HCT116 (cell line): ENCODE measurements around the gene RALGPS1. TPM values are rescaled to one million over a fixed set of nuclear protein-coding genes. Genes with fewer than 3 reads are reported as not detected.

Experiments used
- ATAC-seq: fragments of 200-7000 bp; cut with Tn5 transposase; 2 replicates; pipeline ENCODE4 v1.9.1; 2020; ENCODE audit warnings: mild to moderate bottlenecking, moderate library complexity
- BruUV-seq: library from RNA; stranded (reverse); fragments of 400-500 nt; replicated peaks from 2 replicates; lab custom pipeline; 2021; lab: Mats Ljungman, UMichigan
- CTCF ChIA-PET: fragments of 300-600 bp; sonication (Branson Sonifier 250); formaldehyde crosslinking; loops from one replicate; lab custom pipeline; 2021; ENCODE audit warnings: antibody characterized with exemption; lab: Charles Lee
- POLR2A ChIA-PET: fragments of 300-600, 350-600 bp; sonication (Branson Sonifier 250); formaldehyde crosslinking; loops from one replicate; lab custom pipeline; 2021; ENCODE audit warnings: antibody characterized with exemption; lab: Charles Lee
- RAD21 ChIA-PET, 2 experiments: fragments of 300-600 bp; sonication (Branson Sonifier 250); formaldehyde crosslinking; loops; one replicate each; lab custom pipeline; 2023; ENCODE audit warnings: low total read pairs in 2 of 2; ENCODE audit not compliant: uncharacterized antibody in 2 of 2, unreplicated experiment in 2 of 2, low non-redundant PET in 1 of 2; lab: Charles Lee
- DNase-seq: peaks from one replicate; pipeline ENCODE4 v3.0.0-alpha.2; 2010; ENCODE audit warnings: low read depth, low spot score
- H2AFZ ChIP-seq: fragments of 200-600 bp; shearing (Covaris generic), sonication (generic); 2 replicates; pipeline ENCODE4 v1.6.1; 2017; ENCODE audit warnings: low read depth, mixed run types, mixed read lengths, antibody characterized with exemption, low read length; ENCODE audit not compliant: poor library complexity, severe bottlenecking
- H3K27ac ChIP-seq: 2 replicates; pipeline ENCODE4 v1.5.1; 2012; ENCODE audit warnings: low read depth, low read length
- H3K27me3 ChIP-seq: fragments of 200-600 bp; sonication (generic); 2 replicates; pipeline ENCODE4 v1.6.1; 2016; ENCODE audit warnings: mixed run types, low read length, mixed read lengths; ENCODE audit not compliant: insufficient read depth
- H3K36me3 ChIP-seq, 2 experiments: fragments of 200-500 bp in 1 of 2; fragments of 200-600 bp in 1 of 2; sonication (Bioruptor generic) in 1 of 2; sonication (generic) in 1 of 2; 2 replicates each; pipeline versions ENCODE4 v1.5.1 to v1.6.1; 2014 to 2016; ENCODE audit warnings: low read length in 2 of 2, inconsistent platforms in 1 of 2, mixed read lengths in 1 of 2, mixed run types in 1 of 2; ENCODE audit not compliant: insufficient read depth in 2 of 2, control insufficient read depth in 1 of 2
- H3K4me1 ChIP-seq, 2 experiments: fragments of 200-600 bp in 1 of 2; sonication (generic) in 1 of 2; 2 replicates each; pipeline versions ENCODE4 v1.5.1 to v1.6.1; 2012 to 2017; ENCODE audit warnings: low read length in 2 of 2, inconsistent platforms in 1 of 2, mild to moderate bottlenecking in 1 of 2, mixed read lengths in 1 of 2, mixed run types in 1 of 2, moderate library complexity in 1 of 2; ENCODE audit not compliant: insufficient read depth in 2 of 2, control insufficient read depth in 1 of 2
- H3K4me2 ChIP-seq: fragments of 200-600 bp; sonication (generic); 2 replicates; pipeline ENCODE4 v1.6.1; 2017; ENCODE audit warnings: mixed run types, low read length, mixed read lengths
- H3K4me3 ChIP-seq, 2 experiments: fragments of 200-600 bp in 1 of 2; sonication (generic) in 1 of 2; replicated peaks in 1 of 2; 2 replicates each; pipeline ENCODE4 v1.5.1; 2011 to 2016; ENCODE audit warnings: low read length in 2 of 2, control low read depth in 1 of 2, low read depth in 1 of 2, mild to moderate bottlenecking in 1 of 2, mixed read lengths in 1 of 2, mixed run types in 1 of 2
- H3K79me2 ChIP-seq: fragments of 200-600 bp; sonication (generic); 2 replicates; pipeline ENCODE4 v1.6.1; 2017; ENCODE audit warnings: mild to moderate bottlenecking, mixed run types, low read length, moderate library complexity, mixed read lengths; ENCODE audit not compliant: insufficient read depth
- H3K9ac ChIP-seq: fragments of 200-600 bp; sonication (generic); 2 replicates; pipeline ENCODE4 v1.6.1; 2016; ENCODE audit warnings: low read length, mixed read lengths
- H3K9me2 ChIP-seq: fragments of 200-600 bp; sonication (generic), shearing (Covaris generic); 2 replicates; pipeline ENCODE4 v1.6.1; 2017; ENCODE audit warnings: mixed run types, mild to moderate bottlenecking, moderate library complexity; ENCODE audit not compliant: insufficient read depth
- H3K9me3 ChIP-seq, 2 experiments: fragments of 200-500 bp in 1 of 2; fragments of 200-600 bp in 1 of 2; sonication (Bioruptor generic) in 1 of 2; sonication (generic) in 1 of 2; 2 replicates each; pipeline ENCODE4 v1.6.1; 2014 to 2017; ENCODE audit warnings: low read length in 2 of 2, mixed read lengths in 2 of 2, inconsistent platforms in 1 of 2, low read depth in 1 of 2, mild to moderate bottlenecking in 1 of 2, mixed run types in 1 of 2, moderate library complexity in 1 of 2; ENCODE audit not compliant: control insufficient read depth in 1 of 2, insufficient read depth in 1 of 2
- H4K20me1 ChIP-seq: fragments of 200-600 bp; sonication (generic), shearing (Covaris generic); 2 replicates; pipeline ENCODE4 v1.6.1; 2017; ENCODE audit warnings: mixed run types, mild to moderate bottlenecking, moderate library complexity; ENCODE audit not compliant: insufficient read depth
- ATF3 ChIP-seq: IDR thresholded peaks from 2 replicates; pipeline ENCODE4 v1.6.1; 2012
- CBX3 ChIP-seq: IDR thresholded peaks from 2 replicates; pipeline ENCODE4 v1.6.1; 2012; ENCODE audit warnings: low read depth
- CTCF ChIP-seq, 3 experiments: fragments of 200-600 bp in 1 of 3; sonication (generic) in 1 of 3; IDR thresholded peaks in 2 of 3; conservative IDR thresholded peaks in 1 of 3; 2 replicates each; pipeline ENCODE4 v1.5.1; 2012 to 2017; ENCODE audit warnings: low read depth in 2 of 3, low read length in 2 of 3, antibody characterized with exemption in 1 of 3, borderline replicate concordance in 1 of 3, control low read depth in 1 of 3, mild to moderate bottlenecking in 1 of 3, mixed read lengths in 1 of 3, mixed run types in 1 of 3, moderate library complexity in 1 of 3; ENCODE audit not compliant: insufficient read depth in 1 of 3
- EGR1 ChIP-seq: IDR thresholded peaks from 2 replicates; pipeline ENCODE4 v1.6.1; 2012; ENCODE audit warnings: low read depth
- ELF1 ChIP-seq: IDR thresholded peaks from 2 replicates; pipeline ENCODE4 v1.6.1; 2012; ENCODE audit warnings: low read depth, borderline replicate concordance
- EZH2 ChIP-seq: fragments of 200-600 bp; sonication (generic); IDR thresholded peaks from 2 replicates; pipeline ENCODE4 v1.6.1; 2017; ENCODE audit warnings: antibody characterized with exemption, mixed run types
- EZH2phosphoT487 ChIP-seq: fragments of 200-600 bp; IDR thresholded peaks from 2 replicates; pipeline ENCODE4 v1.6.1; 2018; ENCODE audit warnings: antibody characterized with exemption, borderline replicate concordance
- JUND ChIP-seq: IDR thresholded peaks from 2 replicates; pipeline ENCODE4 v1.6.1; 2012
- MAX ChIP-seq: IDR thresholded peaks from 2 replicates; pipeline ENCODE4 v1.6.1; 2012
- POLR2A ChIP-seq: IDR thresholded peaks from 2 replicates; pipeline ENCODE4 v1.7.0; 2011; ENCODE audit warnings: borderline replicate concordance; ENCODE audit not compliant: insufficient read depth, insufficient read length; ENCODE audit errors: extremely low read depth
- POLR2AphosphoS5 ChIP-seq: IDR thresholded peaks from 2 replicates; pipeline ENCODE4 v1.6.1; 2011; ENCODE audit warnings: mild to moderate bottlenecking, low read depth, low read length, moderate library complexity
- SIN3A ChIP-seq: IDR thresholded peaks from 2 replicates; pipeline ENCODE4 v1.6.1; 2012; ENCODE audit warnings: low read depth
- SP1 ChIP-seq: IDR thresholded peaks from 2 replicates; pipeline ENCODE4 v1.6.1; 2012; ENCODE audit warnings: low read depth
- SRF ChIP-seq: IDR thresholded peaks from 2 replicates; pipeline ENCODE4 v1.6.1; 2012; ENCODE audit warnings: low read depth
- YY1 ChIP-seq: IDR thresholded peaks from 2 replicates; pipeline ENCODE4 v1.6.1; 2011; ENCODE audit warnings: low read length, low read depth, moderate library complexity, mild to moderate bottlenecking; ENCODE audit not compliant: insufficient replicate concordance; ENCODE audit errors: extremely low read depth
- ZNF274 ChIP-seq: fragments of 200-500 bp; sonication (Bioruptor generic); IDR thresholded peaks from 2 replicates; pipeline ENCODE4 v1.6.1; 2014; ENCODE audit warnings: mild to moderate bottlenecking, low read depth, low read length, inconsistent platforms
- intact Hi-C: fragments of 100-400 bp; cut with micrococcal nuclease; formaldehyde crosslinking; loops from 2 replicates; pipeline ENCODE4 v1.10.0; 2022
- total RNA-seq: library from RNA; stranded (reverse); gene quantifications from one replicate; pipeline ENCODE4 v1.2.1, GENCODE V29; 2021; ENCODE audit not compliant: unreplicated experiment

The RALGPS1 gene
- total RNA-seq, 1 experiment from 2014 or later, result 7.6 TPM

DNA sequence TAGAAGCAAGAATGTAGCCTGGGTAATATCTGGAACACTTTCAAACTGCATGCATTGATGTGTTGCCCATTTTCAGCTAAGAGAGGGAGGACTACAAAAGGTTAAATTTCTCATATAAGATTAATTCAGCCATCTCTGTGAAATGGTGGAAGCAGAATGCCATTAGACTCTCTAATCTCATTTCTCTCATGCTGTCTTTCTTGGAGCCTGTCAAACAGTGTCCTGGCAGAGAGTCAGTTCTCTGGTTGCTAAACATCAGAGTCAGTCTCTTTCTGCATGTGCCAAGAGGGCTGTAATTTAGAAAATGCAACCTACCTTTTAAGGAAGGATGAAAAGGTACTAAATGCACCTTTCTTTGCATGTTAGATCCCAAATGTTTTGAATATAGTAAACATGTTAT, 349.1 kb downstream of the RALGPS1 start (continued):
- TF ChIP-seq EZH2phosphoT487 (no peak), SIN3A (no peak), JUND (no peak)

- H3K4me1 ChIP-seq, result no peaks in the 10 kb centered on the region
- DNase-seq (no peak), ATAC-seq (no peak)
- ChIA-PET RAD21 (no interaction called here), POLR2A (interaction anchor here (1.3 kb wide), 1 partner anchor 132 kb away, joined by 3 read pairs; no protein-coding TSS in a partner anchor), CTCF (no interaction called here)
- H3K36me3 ChIP-seq, result no peaks in the 10 kb centered on the region
- no peaks in the 10 kb centered on the region for H4K20me1 ChIP-seq
- H3K27ac ChIP-seq, result no peak within 1 kb of the TSS
- intact Hi-C loops, result no loop called here
- H3K9me3 ChIP-seq, result no peaks in the 10 kb centered on the region
- H3K4me3 ChIP-seq, result no peak within 1 kb of the TSS
- H3K4me2 ChIP-seq, result no peak within 1 kb of the TSS
- no peaks in the 10 kb centered on the region for H3K9me2 ChIP-seq
- no peaks in the 10 kb centered on the region for H3K79me2 ChIP-seq
- no peak within 1 kb of the TSS for H3K9ac ChIP-seq
- no peaks in the 10 kb centered on the region for H3K27me3 ChIP-seq
- TF ChIP-seq EZH2 (no peak), ATF3 (no peak), MAX (no peak), ELF1 (no peak), SP1 (no peak), POLR2A (no peak), EGR1 (no peak), YY1 (no peak), EZH2phosphoT487 (no peak), JUND (no peak), CTCF (IDR thresholded peaks at IDR 0.05 in 2 of 3, conservative IDR thresholded peaks at IDR 0.05 in 1 of 3; ENCODE audit: borderline replicate concordance in 1 of 3, insufficient read depth in 1 of 3, low read depth in 2 of 3, low read length in 2 of 3) (no peak), ZNF274 (no peak), SRF (no peak), SIN3A (no peak), CBX3 (no peak), POLR2AphosphoS5 (no peak)
- BruUV-seq, result no TSS peak
- no peak within 1 kb of the TSS for H2AFZ ChIP-seq
These were observed 350.1 kb downstream of the RALGPS1 start, which contains the start of gene GARNL3 for GRCh38 chr9:127264462-127265219. Gene GARNL3 (plus strand): TSS chr9:127264774. CDS start chr9:127264878, 104 bp downstream.
